HepG2 (cell line): ENCODE data around the gene KCNH6. TPM values are rescaled to one million over a fixed set of nuclear protein-coding genes. Genes with fewer than 3 reads are reported as not detected.

Experiments used
- AFF4 ChIP-seq: sonication (generic); formaldehyde crosslinking; IDR thresholded peaks from 2 replicates; pipeline ENCODE4 v1.4.0; 2020; ENCODE audit warnings: missing genetic modification reagents
- BHLHE40 ChIP-seq: IDR thresholded peaks from 2 replicates; pipeline ENCODE4 v1.6.1; 2011; ENCODE audit warnings: low read length, improper control_type of control experiment
- E2F1 ChIP-seq: sonication (generic); formaldehyde crosslinking; IDR thresholded peaks from 2 replicates; pipeline ENCODE4 v1.5.0; 2020; ENCODE audit warnings: missing genetic modification reagents
- EP300 ChIP-seq, 3 experiments: sonication (generic) in 1 of 3; formaldehyde crosslinking in 1 of 3; IDR thresholded peaks; 2 replicates each; pipeline versions ENCODE4 v1.5.1 to v1.6.1; 2011 to 2020; ENCODE audit warnings: low read depth in 2 of 3, low read length in 2 of 3, borderline replicate concordance in 1 of 3, improper control_type of control experiment in 1 of 3, mild to moderate bottlenecking in 1 of 3, missing genetic modification reagents in 1 of 3, moderate library complexity in 1 of 3
- FOXP1 ChIP-seq, 2 experiments: fragments of 450-650 bp in 1 of 2; IDR thresholded peaks; 2 replicates each; pipeline ENCODE4 v1.6.1; 2017 to 2018; ENCODE audit warnings: antibody characterized with exemption in 1 of 2
- HOXA3 ChIP-seq: sonication (generic); formaldehyde crosslinking; IDR thresholded peaks from 2 replicates; pipeline ENCODE4 v1.5.0; 2020; ENCODE audit warnings: missing genetic modification reagents
- KLF13 ChIP-seq: sonication (generic); formaldehyde crosslinking; IDR thresholded peaks from 2 replicates; pipeline ENCODE4 v1.4.0; 2020; ENCODE audit warnings: mild to moderate bottlenecking, missing genetic modification reagents
- MAFK ChIP-seq, 2 experiments: IDR thresholded peaks in 1 of 2; conservative IDR thresholded peaks in 1 of 2; 2 replicates each; pipeline ENCODE4 v1.6.1; 2011; ENCODE audit warnings: improper control_type of control experiment in 2 of 2, low read length in 2 of 2
- MYC ChIP-seq: sonication (generic); formaldehyde crosslinking; IDR thresholded peaks from 2 replicates; pipeline ENCODE4 v1.9.0; 2021; ENCODE audit warnings: missing genetic modification reagents, borderline replicate concordance
- POLR2AphosphoS5 ChIP-seq: IDR thresholded peaks from 2 replicates; pipeline ENCODE4 v1.6.1; 2012; ENCODE audit warnings: low read depth, low read length
- SKI ChIP-seq: fragments of 450-650 bp; IDR thresholded peaks from one replicate; pipeline ENCODE4 v1.6.1; 2018; ENCODE audit warnings: mild to moderate bottlenecking; ENCODE audit not compliant: partially characterized antibody
- TAF1 ChIP-seq: sonication (generic); formaldehyde crosslinking; IDR thresholded peaks from 2 replicates; pipeline ENCODE4 v1.4.0; 2020; ENCODE audit warnings: missing genetic modification reagents
- TBP ChIP-seq: sonication (generic); formaldehyde crosslinking; IDR thresholded peaks from 2 replicates; pipeline ENCODE4 v1.5.0; 2020; ENCODE audit warnings: missing genetic modification reagents
- UBTF ChIP-seq: sonication (generic); formaldehyde crosslinking; IDR thresholded peaks from 2 replicates; pipeline ENCODE4 v1.4.0; 2020; ENCODE audit warnings: mild to moderate bottlenecking, missing genetic modification reagents
- ZBTB8A ChIP-seq: sonication (generic); formaldehyde crosslinking; IDR thresholded peaks from 2 replicates; pipeline ENCODE4 v1.4.0; 2020; ENCODE audit warnings: mild to moderate bottlenecking, low read depth, missing genetic modification reagents, borderline replicate concordance
- ZMYM3 ChIP-seq: sonication (generic); formaldehyde crosslinking; IDR thresholded peaks from 2 replicates; pipeline ENCODE4 v1.5.1; 2020; ENCODE audit warnings: mild to moderate bottlenecking, missing genetic modification reagents
- ZNF224 ChIP-seq: sonication (generic); formaldehyde crosslinking; IDR thresholded peaks from 2 replicates; pipeline ENCODE4 v1.5.0; 2020; ENCODE audit warnings: mild to moderate bottlenecking, missing genetic modification reagents
- ZNF572 ChIP-seq: sonication (generic); formaldehyde crosslinking; IDR thresholded peaks from 2 replicates; pipeline ENCODE4 v1.5.1; 2020; ENCODE audit warnings: mild to moderate bottlenecking, missing genetic modification reagents
- ZNF652 ChIP-seq: IDR thresholded peaks from 2 replicates; pipeline ENCODE4 v1.6.1; 2016; ENCODE audit warnings: low read depth, borderline replicate concordance
- ZSCAN31 ChIP-seq: sonication (generic); formaldehyde crosslinking; IDR thresholded peaks from 2 replicates; pipeline ENCODE4 v1.5.0; 2020; ENCODE audit warnings: low read depth, mild to moderate bottlenecking, missing genetic modification reagents
- polyA plus RNA-seq, 8 experiments: library from polyadenylated mRNA; depleted of rRNA in 3 of 8; stranded (reverse) in 7 of 8; unstranded in 1 of 8; fragments of >200 nt; fragmentation: Illumina TruSeq in 4 of 8; extraction: Trizol in 4 of 8; gene quantifications; 2 replicates each; pipeline versions ENCODE4 v1.2.1 to v1.2.3, GENCODE V29; 2011 to 2016; ENCODE audit warnings: low read depth in 4 of 8, missing spikeins in 1 of 8, mixed read lengths in 1 of 8; ENCODE audit not compliant: insufficient read depth in 1 of 8
- total RNA-seq, 5 experiments: library from RNA; depleted of rRNA; stranded (reverse); fragments of >200 nt; fragmentation: Illumina TruSeq; extraction: Trizol; gene quantifications; 2 replicates each; pipeline ENCODE4 v1.2.3, GENCODE V29; 2016; ENCODE audit warnings: low read depth in 1 of 5
- TF ChIP-seq, protein P1 (sequence below): IDR thresholded peaks from 2 replicates; pipeline ENCODE4 v1.6.1; 2018; ENCODE audit warnings: missing genetic modification reagents, mild to moderate bottlenecking, missing compliant biosample characterization

The KCNH6 gene
- total and polyA plus RNA-seq, 2 of the 13 experiments (the other 11 are each of a cell fraction or from before 2014, with no cell fraction given) = 0.05 to 0.18 TPM

GRCh38 chr17:63578027-63578768 lies 55.0 kb downstream of the KCNH6 start (continued):
- TF ChIP-seq ZMYM3 (CRISPR knock-in tag) (peak; percentile 100), ZNF652 (CRISPR knock-in tag) (no peak), MYC (CRISPR knock-in tag) (peak; percentile 43; the same call in 1 of the 2 replicates), EP300 (IDR thresholded peaks at IDR 0.05; ENCODE audit: low read depth in 2 of 2, low read length in 2 of 2) (peak in 1 of 2 experiments; percentile 86; a peak in 1 of 4 replicates), EP300 (CRISPR knock-in tag; IDR thresholded peaks at IDR 0.05; ENCODE audit: borderline replicate concordance) (peak; percentile 49; the same call in 1 of the 2 replicates), E2F1 (CRISPR knock-in tag) (no peak), ZSCAN31 (CRISPR knock-in tag) (no peak), KLF13 (CRISPR knock-in tag) (no peak), UBTF (CRISPR knock-in tag) (peak; percentile 71), HOXA3 (CRISPR knock-in tag) (peak; percentile 68; the same call in 1 of the 2 replicates), SKI (peak; percentile 76), ZBTB8A (no peak; the same call in 1 of the 2 replicates), MAFK (conservative IDR thresholded peaks at IDR 0.05 in 1 of 2, IDR thresholded peaks at IDR 0.05 in 1 of 2; ENCODE audit: low read length in 2 of 2) (peak; percentile 45 to 65; a peak in 3 of 4 replicates), TBP (CRISPR knock-in tag) (no peak), ZNF224 (CRISPR knock-in tag) (0 out of 2 replicates have a peak, but pooled peaks have one; percentile 21), AFF4 (CRISPR knock-in tag) (peak; percentile 55; the same call in 1 of the 2 replicates), FOXP1 (IDR thresholded peaks at IDR 0.05) (peak; percentile 87), FOXP1 (CRISPR knock-in tag; IDR thresholded peaks at IDR 0.05) (peak; percentile 92), BHLHE40 (peak; percentile 60), TAF1 (CRISPR knock-in tag) (peak; percentile 10; the same call in 1 of the 2 replicates), ZNF572 (CRISPR knock-in tag) (peak; percentile 100), POLR2AphosphoS5 (0 out of 2 replicates have a peak, but pooled peaks have one; percentile 41)
- TF ChIP-seq, protein P1, sequence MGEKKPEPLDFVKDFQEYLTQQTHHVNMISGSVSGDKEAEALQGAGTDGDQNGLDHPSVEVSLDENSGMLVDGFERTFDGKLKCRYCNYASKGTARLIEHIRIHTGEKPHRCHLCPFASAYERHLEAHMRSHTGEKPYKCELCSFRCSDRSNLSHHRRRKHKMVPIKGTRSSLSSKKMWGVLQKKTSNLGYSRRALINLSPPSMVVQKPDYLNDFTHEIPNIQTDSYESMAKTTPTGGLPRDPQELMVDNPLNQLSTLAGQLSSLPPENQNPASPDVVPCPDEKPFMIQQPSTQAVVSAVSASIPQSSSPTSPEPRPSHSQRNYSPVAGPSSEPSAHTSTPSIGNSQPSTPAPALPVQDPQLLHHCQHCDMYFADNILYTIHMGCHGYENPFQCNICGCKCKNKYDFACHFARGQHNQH (CRISPR knock-in tag) = peak; percentile 75
